Lower leg skin (tissue), 3 donors: Measurements from ENCODE around the gene PAK1IP1.

Source experiments
- POLR2A ChIP-seq, 2 donors: fragments of 450-650 bp; IDR thresholded peaks; one replicate each; pipeline ENCODE4 v1.6.1; 2016 to 2017; ENCODE audit warnings: antibody characterized with exemption in 2 of 2, mild to moderate bottlenecking in 1 of 2, moderate library complexity in 1 of 2
- TF ChIP-seq, protein P1 (sequence below), 3 donors: fragments of 450-650 bp; IDR thresholded peaks; one replicate each; pipeline ENCODE4 v1.5.1; 2016; ENCODE audit warnings: antibody characterized with exemption in 3 of 3, mild to moderate bottlenecking in 3 of 3, moderate library complexity in 2 of 3

- TF ChIP-seq, protein P1, sequence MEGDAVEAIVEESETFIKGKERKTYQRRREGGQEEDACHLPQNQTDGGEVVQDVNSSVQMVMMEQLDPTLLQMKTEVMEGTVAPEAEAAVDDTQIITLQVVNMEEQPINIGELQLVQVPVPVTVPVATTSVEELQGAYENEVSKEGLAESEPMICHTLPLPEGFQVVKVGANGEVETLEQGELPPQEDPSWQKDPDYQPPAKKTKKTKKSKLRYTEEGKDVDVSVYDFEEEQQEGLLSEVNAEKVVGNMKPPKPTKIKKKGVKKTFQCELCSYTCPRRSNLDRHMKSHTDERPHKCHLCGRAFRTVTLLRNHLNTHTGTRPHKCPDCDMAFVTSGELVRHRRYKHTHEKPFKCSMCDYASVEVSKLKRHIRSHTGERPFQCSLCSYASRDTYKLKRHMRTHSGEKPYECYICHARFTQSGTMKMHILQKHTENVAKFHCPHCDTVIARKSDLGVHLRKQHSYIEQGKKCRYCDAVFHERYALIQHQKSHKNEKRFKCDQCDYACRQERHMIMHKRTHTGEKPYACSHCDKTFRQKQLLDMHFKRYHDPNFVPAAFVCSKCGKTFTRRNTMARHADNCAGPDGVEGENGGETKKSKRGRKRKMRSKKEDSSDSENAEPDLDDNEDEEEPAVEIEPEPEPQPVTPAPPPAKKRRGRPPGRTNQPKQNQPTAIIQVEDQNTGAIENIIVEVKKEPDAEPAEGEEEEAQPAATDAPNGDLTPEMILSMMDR (IDR thresholded peaks at IDR 0.05): no peak
- no peak for TF ChIP-seq POLR2A (IDR thresholded peaks at IDR 0.05)
Measured at GRCh38 chr6:10668126-10668917, 26.4 kb upstream of the PAK1IP1 start.
